ENCODE data around the gene PLA2G6.

Gene PLA2G6

GRCh38 chr22:38104084-38104483, 77.5 kb downstream of the PLA2G6 start:
- peak; percentile 52 for TF ChIP-seq CTCF (IDR thresholded peaks at IDR 0.05; ENCODE audit: low read depth, low read length, missing control alignments)
- DNase-seq (ENCODE audit: extremely low read depth, low read depth) = no peak
- H3K4me3 ChIP-seq (replicated peaks; ENCODE audit: low read depth, low read length) = no peak overlapping the region

GRCh38 chr22:38103641-38104040, 78.0 kb downstream of the PLA2G6 start:
- H3K4me3 ChIP-seq (replicated peaks; ENCODE audit: low read depth, low read length) = no peak overlapping the region
- TF ChIP-seq CTCF (IDR thresholded peaks at IDR 0.05; ENCODE audit: low read depth, low read length, missing control alignments) = no peak
- no peak for DNase-seq (ENCODE audit: extremely low read depth, low read depth)

GRCh38 chr22:38098410-38099249, 83.0 kb downstream of the PLA2G6 start:
- DNase-seq (ENCODE audit: extremely low read depth, low read depth) = no peak
- TF ChIP-seq CTCF (IDR thresholded peaks at IDR 0.05; ENCODE audit: low read depth, low read length, missing control alignments) = no peak
- H3K4me3 ChIP-seq (replicated peaks; ENCODE audit: low read depth, low read length) = no peak overlapping the region

GRCh38 chr22:38097557-38098409, 83.8 kb downstream of the PLA2G6 start:
- no peak overlapping the region for H3K4me3 ChIP-seq (replicated peaks; ENCODE audit: low read depth, low read length)
- DNase-seq (ENCODE audit: extremely low read depth, low read depth) = no peak
- peak; percentile 33 for TF ChIP-seq CTCF (IDR thresholded peaks at IDR 0.05; ENCODE audit: low read depth, low read length, missing control alignments)

- H3K4me3 ChIP-seq (replicated peaks; ENCODE audit: low read depth, low read length) = no peak overlapping the region
- no peak for DNase-seq (ENCODE audit: extremely low read depth, low read depth)
- no peak for TF ChIP-seq CTCF (IDR thresholded peaks at IDR 0.05; ENCODE audit: low read depth, low read length, missing control alignments)
These were observed 84.6 kb downstream of the PLA2G6 start for GRCh38 chr22:38097058-38097457.

- H3K4me3 ChIP-seq (replicated peaks; ENCODE audit: low read depth, low read length) = no peak overlapping the region
- TF ChIP-seq CTCF (IDR thresholded peaks at IDR 0.05; ENCODE audit: low read depth, low read length, missing control alignments) = no peak
- DNase-seq (ENCODE audit: extremely low read depth, low read depth) = no peak
These were observed 92.2 kb downstream of the PLA2G6 start for GRCh38 chr22:38089474-38089851.
